COLO668 (cell line): ENCODE data around the gene MPZ.
"Not testable (repeated sequence)": the region's sequence is repeated elsewhere in the genome, so short reads cannot be mapped to it uniquely, and the experiment has no call there.

Experiments
- DNase-seq: peaks from one replicate; lab custom pipeline; 2025; ENCODE audit not compliant: unreplicated experiment; lab: John Stamatoyannopoulos, UW

MPZ gene

GRCh38 chr1:161258439-161259344 lies 51.1 kb downstream of the MPZ start, which contains the start of gene PCP4L1:
Gene PCP4L1 (plus strand): TSS chr1:161258745. CDS start chr1:161258975, 230 bp downstream.
- no peak for DNase-seq

DNA sequence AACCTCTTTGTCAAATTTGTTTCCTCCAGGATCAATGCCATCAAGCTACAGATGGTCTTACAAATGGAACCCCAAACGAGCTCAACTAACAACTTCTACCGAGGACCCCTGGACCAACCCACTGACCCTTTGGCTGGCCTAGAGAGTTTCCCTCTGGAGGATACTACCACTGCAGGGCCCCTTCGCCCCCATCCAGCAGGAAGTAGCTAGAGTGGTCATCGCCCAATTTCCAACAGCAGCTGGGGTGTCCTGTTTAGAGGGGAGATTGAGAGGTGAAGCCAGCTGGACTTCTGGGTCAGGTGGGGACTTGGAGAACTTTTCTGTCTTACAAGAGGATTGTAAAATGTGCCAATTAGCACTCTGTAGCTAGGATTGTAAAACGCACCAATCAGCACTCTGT lies 52.7 kb downstream of the MPZ start:
- not testable (repeated sequence) for DNase-seq

- not testable (repeated sequence) for DNase-seq
These were observed 53.7 kb downstream of the MPZ start for GRCh38 chr1:161255955-161256520.

DNA sequence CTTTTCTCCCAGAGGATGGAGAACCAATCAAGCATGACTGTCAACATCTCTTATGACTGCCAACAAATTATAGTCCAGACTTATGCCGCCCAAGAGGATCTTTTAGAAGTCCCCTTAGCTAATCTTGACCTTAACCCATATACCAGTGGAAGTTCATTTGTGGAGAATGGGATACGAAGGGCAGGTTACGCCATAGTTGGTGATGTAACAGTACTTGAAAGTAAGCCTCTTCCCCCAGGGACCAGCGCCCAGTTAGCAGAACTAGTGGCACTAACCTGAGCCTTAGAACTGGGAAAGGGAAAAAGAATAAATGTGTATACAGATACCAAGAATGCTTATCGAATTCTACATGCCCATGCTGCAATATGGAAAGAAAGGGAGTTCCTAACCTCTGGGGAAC lies 54.5 kb downstream of the MPZ start:
- not testable (repeated sequence) for DNase-seq
